K562 (cell line): Measurements from ENCODE around the gene RPS8. TPM values are rescaled to one million over a fixed set of nuclear protein-coding genes. Genes with fewer than 3 reads are reported as not detected.

ENCODE experiments used
- CBFB ChIP-seq: sonication (generic); formaldehyde crosslinking; IDR thresholded peaks from 2 replicates; pipeline ENCODE4 v1.4.0; 2020; ENCODE audit warnings: mild to moderate bottlenecking, missing genetic modification reagents
- DDX20 ChIP-seq: fragments of 450-650 bp; IDR thresholded peaks from 2 replicates; pipeline ENCODE4 v1.6.1; 2016; ENCODE audit warnings: missing genetic modification characterization, low read depth, mild to moderate bottlenecking, missing compliant biosample characterization, moderate library complexity
- FOXK2 ChIP-seq, 2 experiments: fragments of 450-650 bp; IDR thresholded peaks in 1 of 2; conservative IDR thresholded peaks in 1 of 2; 2 replicates each; pipeline ENCODE4 v1.6.1; 2016; ENCODE audit warnings: low read depth in 2 of 2, mild to moderate bottlenecking in 1 of 2
- GATA2 ChIP-seq: sonication (generic); formaldehyde crosslinking; IDR thresholded peaks from 2 replicates; pipeline ENCODE4 v1.4.0; 2020; ENCODE audit warnings: mild to moderate bottlenecking, missing genetic modification reagents
- HDGF ChIP-seq: fragments of 450-650 bp; IDR thresholded peaks from 2 replicates; pipeline ENCODE4 v1.6.1; 2016
- KDM4B ChIP-seq, 2 experiments: fragments of 450-650 bp in 1 of 2; sonication (generic) in 1 of 2; IDR thresholded peaks; 2 replicates each; pipeline ENCODE4 v1.6.1; 2016 to 2017; ENCODE audit warnings: borderline replicate concordance in 2 of 2, antibody characterized with exemption in 1 of 2, low read depth in 1 of 2, mild to moderate bottlenecking in 1 of 2
- NRF1 ChIP-seq, 2 experiments: fragments of 450-650 bp; IDR thresholded peaks in 1 of 2; conservative IDR thresholded peaks in 1 of 2; 2 replicates each; pipeline ENCODE4 v1.6.1; 2014; ENCODE audit warnings: mild to moderate bottlenecking in 2 of 2
- PHF21A ChIP-seq: fragments of 450-650 bp; IDR thresholded peaks from 2 replicates; pipeline ENCODE4 v1.6.1; 2017; ENCODE audit warnings: low read depth, borderline replicate concordance
- TAF15 ChIP-seq: fragments of 200-400 bp; formaldehyde crosslinking; IDR thresholded peaks from 2 replicates; pipeline ENCODE4 v1.6.1; 2017; ENCODE audit warnings: mild to moderate bottlenecking, low read depth, low read length, moderate library complexity
- ZNF75A ChIP-seq: fragments of 450-650 bp; formaldehyde crosslinking; IDR thresholded peaks from 2 replicates; pipeline ENCODE4 v1.4.0; 2020; ENCODE audit warnings: mild to moderate bottlenecking
- polyA plus RNA-seq, 8 experiments: library from polyadenylated mRNA; depleted of rRNA in 4 of 8; stranded (reverse) in 5 of 8; unstranded in 3 of 8; fragments of >200 nt; fragmentation: Nextera tagmentation in 2 of 8; fragmentation: Illumina TruSeq in 1 of 8; extraction: Ambion mirVana in 2 of 8; extraction: Trizol in 1 of 8; gene quantifications; 2 replicates each; pipeline versions ENCODE4 v1.2.1 to v1.2.3, GENCODE V29; 2011 to 2014; ENCODE audit warnings: inconsistent platforms in 1 of 8, missing spikeins in 1 of 8
- total RNA-seq, 7 experiments: library from RNA; depleted of rRNA in 6 of 7; stranded (reverse); fragments of >200 nt in 6 of 7; fragmentation: Illumina TruSeq in 2 of 7; extraction: Trizol in 2 of 7; gene quantifications; 2 replicates each; pipeline versions ENCODE4 v1.2.1 to v1.2.3, GENCODE V29; 2011 to 2021; ENCODE audit warnings: low replicate concordance in 1 of 7
- TF ChIP-seq, protein P1 (sequence below): fragments of 250-450 bp; sonication (Bioruptor Pico); IDR thresholded peaks from 2 replicates; pipeline ENCODE4 v1.4.0; 2020; ENCODE audit warnings: mild to moderate bottlenecking, moderate library complexity
- TF ChIP-seq, protein P2 (sequence below): fragments of 450-650 bp; IDR thresholded peaks from 2 replicates; pipeline ENCODE4 v1.6.1; 2016; ENCODE audit warnings: mild to moderate bottlenecking, moderate library complexity

Gene RPS8
- total and polyA plus RNA-seq, 9 of the 15 experiments (the other 6 are each of a cell fraction or from before 2014, with no cell fraction given), result 2,431 to 4,168 (median 3,109) TPM

DNA sequence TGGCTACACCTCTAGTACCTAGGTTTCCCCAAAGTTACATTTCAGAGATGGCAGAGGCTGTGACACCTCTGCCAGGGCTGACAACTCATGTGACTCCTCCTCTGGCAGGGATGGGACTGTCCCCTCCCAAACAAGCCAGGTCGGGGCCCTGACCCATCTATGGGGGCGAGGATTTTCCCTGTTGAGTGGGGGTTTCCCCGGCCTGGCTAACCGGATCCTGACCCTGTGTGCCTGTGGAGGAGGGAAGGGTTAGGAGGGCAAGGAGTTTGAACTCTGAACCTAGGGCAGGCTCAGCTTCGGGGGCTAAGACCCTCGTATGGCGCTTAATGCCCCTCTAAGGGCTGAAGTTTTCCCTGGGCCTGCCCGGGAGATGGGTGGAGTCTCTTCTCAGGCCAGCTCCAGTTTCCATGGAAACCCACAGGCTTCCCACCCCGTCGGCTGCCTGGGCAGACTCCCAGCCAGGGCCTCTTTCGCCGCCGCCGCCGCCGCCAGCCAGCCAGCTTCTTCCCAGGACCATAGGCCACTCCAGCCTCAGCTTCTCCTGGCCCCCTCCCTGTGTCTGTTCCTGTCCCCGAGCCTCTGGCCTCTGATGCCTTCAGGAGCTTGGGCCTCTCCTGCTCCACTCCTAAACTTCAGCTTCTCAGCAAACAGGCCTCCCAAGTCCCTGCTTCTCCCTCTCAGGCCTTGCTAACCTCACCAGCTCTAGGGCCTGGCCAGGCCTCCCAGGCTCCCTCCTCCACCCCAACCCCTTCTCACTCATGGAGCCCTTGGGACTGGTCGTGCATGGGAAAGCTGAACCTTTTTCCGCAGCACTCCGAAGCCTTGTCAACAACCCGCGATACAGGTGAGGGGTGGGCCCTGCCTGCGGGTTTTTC lies 33.0 kb downstream of the RPS8 start, which contains the start of gene BTBD19 (continued):
- no peak for TF ChIP-seq NRF1 (conservative IDR thresholded peaks at IDR 0.05 in 1 of 2, IDR thresholded peaks at IDR 0.05 in 1 of 2)
- TF ChIP-seq ZNF75A (CRISPR knock-in tag), result peak; percentile 53; the same call in 1 of the 2 replicates
- TF ChIP-seq, protein P1, sequence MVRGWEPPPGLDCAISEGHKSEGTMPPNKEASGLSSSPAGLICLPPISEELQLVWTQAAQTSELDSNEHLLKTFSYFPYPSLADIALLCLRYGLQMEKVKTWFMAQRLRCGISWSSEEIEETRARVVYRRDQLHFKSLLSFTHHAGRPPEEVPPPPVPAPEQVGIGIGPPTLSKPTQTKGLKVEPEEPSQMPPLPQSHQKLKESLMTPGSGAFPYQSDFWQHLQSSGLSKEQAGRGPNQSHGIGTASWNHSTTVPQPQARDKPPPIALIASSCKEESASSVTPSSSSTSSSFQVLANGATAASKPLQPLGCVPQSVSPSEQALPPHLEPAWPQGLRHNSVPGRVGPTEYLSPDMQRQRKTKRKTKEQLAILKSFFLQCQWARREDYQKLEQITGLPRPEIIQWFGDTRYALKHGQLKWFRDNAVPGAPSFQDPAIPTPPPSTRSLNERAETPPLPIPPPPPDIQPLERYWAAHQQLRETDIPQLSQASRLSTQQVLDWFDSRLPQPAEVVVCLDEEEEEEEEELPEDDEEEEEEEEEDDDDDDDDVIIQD (CRISPR knock-in tag), result peak; percentile 45; the same call in 1 of the 2 replicates
- no peak for TF ChIP-seq CBFB (CRISPR knock-in tag)
- no peak for TF ChIP-seq KDM4B (IDR thresholded peaks at IDR 0.05; ENCODE audit: borderline replicate concordance in 2 of 2, low read depth in 1 of 2)
- TF ChIP-seq, protein P2, sequence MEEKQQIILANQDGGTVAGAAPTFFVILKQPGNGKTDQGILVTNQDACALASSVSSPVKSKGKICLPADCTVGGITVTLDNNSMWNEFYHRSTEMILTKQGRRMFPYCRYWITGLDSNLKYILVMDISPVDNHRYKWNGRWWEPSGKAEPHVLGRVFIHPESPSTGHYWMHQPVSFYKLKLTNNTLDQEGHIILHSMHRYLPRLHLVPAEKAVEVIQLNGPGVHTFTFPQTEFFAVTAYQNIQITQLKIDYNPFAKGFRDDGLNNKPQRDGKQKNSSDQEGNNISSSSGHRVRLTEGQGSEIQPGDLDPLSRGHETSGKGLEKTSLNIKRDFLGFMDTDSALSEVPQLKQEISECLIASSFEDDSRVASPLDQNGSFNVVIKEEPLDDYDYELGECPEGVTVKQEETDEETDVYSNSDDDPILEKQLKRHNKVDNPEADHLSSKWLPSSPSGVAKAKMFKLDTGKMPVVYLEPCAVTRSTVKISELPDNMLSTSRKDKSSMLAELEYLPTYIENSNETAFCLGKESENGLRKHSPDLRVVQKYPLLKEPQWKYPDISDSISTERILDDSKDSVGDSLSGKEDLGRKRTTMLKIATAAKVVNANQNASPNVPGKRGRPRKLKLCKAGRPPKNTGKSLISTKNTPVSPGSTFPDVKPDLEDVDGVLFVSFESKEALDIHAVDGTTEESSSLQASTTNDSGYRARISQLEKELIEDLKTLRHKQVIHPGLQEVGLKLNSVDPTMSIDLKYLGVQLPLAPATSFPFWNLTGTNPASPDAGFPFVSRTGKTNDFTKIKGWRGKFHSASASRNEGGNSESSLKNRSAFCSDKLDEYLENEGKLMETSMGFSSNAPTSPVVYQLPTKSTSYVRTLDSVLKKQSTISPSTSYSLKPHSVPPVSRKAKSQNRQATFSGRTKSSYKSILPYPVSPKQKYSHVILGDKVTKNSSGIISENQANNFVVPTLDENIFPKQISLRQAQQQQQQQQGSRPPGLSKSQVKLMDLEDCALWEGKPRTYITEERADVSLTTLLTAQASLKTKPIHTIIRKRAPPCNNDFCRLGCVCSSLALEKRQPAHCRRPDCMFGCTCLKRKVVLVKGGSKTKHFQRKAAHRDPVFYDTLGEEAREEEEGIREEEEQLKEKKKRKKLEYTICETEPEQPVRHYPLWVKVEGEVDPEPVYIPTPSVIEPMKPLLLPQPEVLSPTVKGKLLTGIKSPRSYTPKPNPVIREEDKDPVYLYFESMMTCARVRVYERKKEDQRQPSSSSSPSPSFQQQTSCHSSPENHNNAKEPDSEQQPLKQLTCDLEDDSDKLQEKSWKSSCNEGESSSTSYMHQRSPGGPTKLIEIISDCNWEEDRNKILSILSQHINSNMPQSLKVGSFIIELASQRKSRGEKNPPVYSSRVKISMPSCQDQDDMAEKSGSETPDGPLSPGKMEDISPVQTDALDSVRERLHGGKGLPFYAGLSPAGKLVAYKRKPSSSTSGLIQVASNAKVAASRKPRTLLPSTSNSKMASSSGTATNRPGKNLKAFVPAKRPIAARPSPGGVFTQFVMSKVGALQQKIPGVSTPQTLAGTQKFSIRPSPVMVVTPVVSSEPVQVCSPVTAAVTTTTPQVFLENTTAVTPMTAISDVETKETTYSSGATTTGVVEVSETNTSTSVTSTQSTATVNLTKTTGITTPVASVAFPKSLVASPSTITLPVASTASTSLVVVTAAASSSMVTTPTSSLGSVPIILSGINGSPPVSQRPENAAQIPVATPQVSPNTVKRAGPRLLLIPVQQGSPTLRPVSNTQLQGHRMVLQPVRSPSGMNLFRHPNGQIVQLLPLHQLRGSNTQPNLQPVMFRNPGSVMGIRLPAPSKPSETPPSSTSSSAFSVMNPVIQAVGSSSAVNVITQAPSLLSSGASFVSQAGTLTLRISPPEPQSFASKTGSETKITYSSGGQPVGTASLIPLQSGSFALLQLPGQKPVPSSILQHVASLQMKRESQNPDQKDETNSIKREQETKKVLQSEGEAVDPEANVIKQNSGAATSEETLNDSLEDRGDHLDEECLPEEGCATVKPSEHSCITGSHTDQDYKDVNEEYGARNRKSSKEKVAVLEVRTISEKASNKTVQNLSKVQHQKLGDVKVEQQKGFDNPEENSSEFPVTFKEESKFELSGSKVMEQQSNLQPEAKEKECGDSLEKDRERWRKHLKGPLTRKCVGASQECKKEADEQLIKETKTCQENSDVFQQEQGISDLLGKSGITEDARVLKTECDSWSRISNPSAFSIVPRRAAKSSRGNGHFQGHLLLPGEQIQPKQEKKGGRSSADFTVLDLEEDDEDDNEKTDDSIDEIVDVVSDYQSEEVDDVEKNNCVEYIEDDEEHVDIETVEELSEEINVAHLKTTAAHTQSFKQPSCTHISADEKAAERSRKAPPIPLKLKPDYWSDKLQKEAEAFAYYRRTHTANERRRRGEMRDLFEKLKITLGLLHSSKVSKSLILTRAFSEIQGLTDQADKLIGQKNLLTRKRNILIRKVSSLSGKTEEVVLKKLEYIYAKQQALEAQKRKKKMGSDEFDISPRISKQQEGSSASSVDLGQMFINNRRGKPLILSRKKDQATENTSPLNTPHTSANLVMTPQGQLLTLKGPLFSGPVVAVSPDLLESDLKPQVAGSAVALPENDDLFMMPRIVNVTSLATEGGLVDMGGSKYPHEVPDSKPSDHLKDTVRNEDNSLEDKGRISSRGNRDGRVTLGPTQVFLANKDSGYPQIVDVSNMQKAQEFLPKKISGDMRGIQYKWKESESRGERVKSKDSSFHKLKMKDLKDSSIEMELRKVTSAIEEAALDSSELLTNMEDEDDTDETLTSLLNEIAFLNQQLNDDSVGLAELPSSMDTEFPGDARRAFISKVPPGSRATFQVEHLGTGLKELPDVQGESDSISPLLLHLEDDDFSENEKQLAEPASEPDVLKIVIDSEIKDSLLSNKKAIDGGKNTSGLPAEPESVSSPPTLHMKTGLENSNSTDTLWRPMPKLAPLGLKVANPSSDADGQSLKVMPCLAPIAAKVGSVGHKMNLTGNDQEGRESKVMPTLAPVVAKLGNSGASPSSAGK, result 0 out of 2 replicates have a peak, but pooled peaks have one; percentile 18
- 0 out of 2 replicates have a peak, but pooled peaks have one; percentile 20 for TF ChIP-seq DDX20 (tag)
- TF ChIP-seq GATA2, result no peak; the same call in 1 of the 2 replicates
- peak; percentile 76; the same call in 1 of the 2 replicates for TF ChIP-seq HDGF
- TF ChIP-seq TAF15, result no peak
- no peak for TF ChIP-seq FOXK2 (conservative IDR thresholded peaks at IDR 0.05 in 1 of 2, IDR thresholded peaks at IDR 0.05 in 1 of 2; ENCODE audit: low read depth in 2 of 2)
- TF ChIP-seq PHF21A, result no peak
